Esophagus muscularis mucosa (tissue), 4 donors: Measurements from ENCODE around the gene CES2. TPM values are rescaled to one million over a fixed set of nuclear protein-coding genes. Genes with fewer than 3 reads are reported as not detected.

Source experiments
- DNase-seq: peaks from one replicate; pipeline ENCODE4 v3.0.0-alpha.2; 2017; ENCODE audit errors: extremely low spot score
- H3K27ac ChIP-seq, 4 donors: fragments of 200-600 bp; sonication (generic); replicated peaks in 1 of 4; 1 replicate in 3 of 4; 2 replicates in 1 of 4; pipeline ENCODE4 v1.5.1; 2016 to 2019; ENCODE audit warnings: mild to moderate bottlenecking in 1 of 4
- H3K27me3 ChIP-seq, 4 donors: fragments of 200-600 bp; sonication (generic); one replicate each; pipeline versions ENCODE4 v1.5.1 to v1.6.0; 2016 to 2019
- H3K36me3 ChIP-seq, 4 donors: fragments of 200-600 bp; sonication (generic); one replicate each; pipeline ENCODE4 v1.5.1; 2016 to 2019
- H3K4me1 ChIP-seq, 4 donors: fragments of 200-600 bp; sonication (generic); one replicate each; pipeline ENCODE4 v1.5.1; 2016 to 2019
- H3K4me3 ChIP-seq, 4 donors: fragments of 200-600 bp; sonication (generic); 1 replicate in 2 of 4; 2 replicates in 2 of 4; pipeline ENCODE4 v1.5.1; 2016 to 2019; ENCODE audit warnings: mild to moderate bottlenecking in 4 of 4, moderate library complexity in 1 of 4
- H3K9me3 ChIP-seq, 4 donors: fragments of 200-600 bp; sonication (generic); 1 replicate in 3 of 4; 2 replicates in 1 of 4; pipeline ENCODE4 v1.5.1; 2016 to 2019
- EP300 ChIP-seq: sonication (generic); formaldehyde crosslinking; IDR thresholded peaks from one replicate; pipeline ENCODE4 v1.6.1; 2017; ENCODE audit warnings: antibody characterized with exemption
- POLR2A ChIP-seq: fragments of 450-650 bp; IDR thresholded peaks from one replicate; pipeline ENCODE4 v1.6.1; 2017; ENCODE audit warnings: antibody characterized with exemption, moderate library complexity, mild to moderate bottlenecking, low read depth
- POLR2AphosphoS5 ChIP-seq, 2 donors: sonication (generic); formaldehyde crosslinking; IDR thresholded peaks; one replicate each; pipeline ENCODE4 v1.6.1; 2017; ENCODE audit warnings: antibody characterized with exemption in 2 of 2
- WGBS: methylation state at CpG from one replicate; pipeline ENCODE4 v1.1.5; 2018; 5-methylcytosine and 5-hydroxymethylcytosine counted together
- intact Hi-C: fragments of 100-400 bp; cut with DNase I; formaldehyde crosslinking; loops from one replicate; pipeline ENCODE4 v1.15.1; 2023
- total RNA-seq, 4 donors: library from RNA; depleted of rRNA; stranded (reverse); fragments of >200 nt; gene quantifications; one replicate each; pipeline versions ENCODE4 v1.1.0 to v1.2.1, GENCODE V29; 2016
- TF ChIP-seq, protein P1 (sequence below), 3 experiments: fragments of 200-600 bp in 2 of 3; fragments of 450-650 bp in 1 of 3; sonication (generic) in 2 of 3; IDR thresholded peaks; one replicate each; pipeline ENCODE4 v1.5.1; 2017 to 2019; ENCODE audit warnings: antibody characterized with exemption in 3 of 3, mild to moderate bottlenecking in 2 of 3, moderate library complexity in 1 of 3

CES2 gene
- total RNA-seq, 4 donors from 2014 or later: 22.0 to 29.7 (median 26.8) TPM

DNA sequence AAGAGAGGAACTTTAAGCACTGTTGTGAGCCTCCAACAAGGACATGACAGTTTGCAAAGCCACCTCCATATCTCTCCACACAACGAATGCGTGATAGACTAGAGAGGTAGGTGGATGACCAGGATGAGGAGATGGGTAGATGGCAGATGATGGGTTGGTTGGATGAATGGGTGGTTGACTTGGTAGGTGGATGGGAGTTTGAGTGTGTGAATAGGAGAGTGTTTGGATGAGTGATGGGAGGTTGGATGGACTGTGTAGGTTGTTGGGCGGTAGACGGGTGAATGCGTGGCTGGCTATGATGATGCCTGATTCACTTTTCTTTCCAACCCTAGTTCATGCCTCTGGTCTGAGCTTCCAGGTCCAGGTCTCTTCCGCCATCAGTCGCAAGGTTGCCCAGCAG, 20.8 kb upstream of the CES2 start:
- DNase-seq: no peak
- 96% methylated on average over 7 of the region's 7 CpGs for WGBS
- intact Hi-C loops: no loop called here

DNA sequence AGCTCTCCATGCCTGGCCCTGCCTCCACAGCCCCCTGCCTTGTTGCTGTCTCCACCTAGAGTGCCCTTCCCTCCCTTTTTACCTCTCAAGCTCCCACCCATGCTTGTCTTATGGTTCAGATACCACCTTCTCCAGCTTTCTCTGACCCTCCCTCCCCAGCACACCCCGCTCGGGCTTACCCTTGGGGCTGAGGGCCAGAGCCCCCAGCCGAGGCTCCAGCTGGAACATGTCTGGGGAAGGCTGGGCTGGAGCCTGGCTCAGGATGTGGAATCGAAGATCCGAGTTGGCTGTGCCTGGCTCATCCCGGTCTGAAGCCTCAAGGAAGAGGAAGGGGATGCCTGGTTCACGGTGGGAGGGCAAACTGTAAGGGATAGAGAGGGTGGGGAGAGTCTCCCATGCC, 20.3 kb upstream of the CES2 start:
- intact Hi-C loops: no loop called here
- Histone ChIP-seq H3K9me3 (no peaks in the 10 kb centered on the region), H3K4me3 (no peak overlapping the region), H3K36me3 (no peaks in the 10 kb centered on the region), H3K27me3 (no peaks in the 10 kb centered on the region), H3K4me1 (peaks cover 10 to 16% (median 14%) of the 10 kb centered on the region in 4 donors), H3K27ac (no peak overlapping the region)
- no peak for TF ChIP-seq EP300
- TF ChIP-seq POLR2A: no peak
- no peak for TF ChIP-seq POLR2AphosphoS5 (IDR thresholded peaks at IDR 0.05)
- TF ChIP-seq, protein P1, sequence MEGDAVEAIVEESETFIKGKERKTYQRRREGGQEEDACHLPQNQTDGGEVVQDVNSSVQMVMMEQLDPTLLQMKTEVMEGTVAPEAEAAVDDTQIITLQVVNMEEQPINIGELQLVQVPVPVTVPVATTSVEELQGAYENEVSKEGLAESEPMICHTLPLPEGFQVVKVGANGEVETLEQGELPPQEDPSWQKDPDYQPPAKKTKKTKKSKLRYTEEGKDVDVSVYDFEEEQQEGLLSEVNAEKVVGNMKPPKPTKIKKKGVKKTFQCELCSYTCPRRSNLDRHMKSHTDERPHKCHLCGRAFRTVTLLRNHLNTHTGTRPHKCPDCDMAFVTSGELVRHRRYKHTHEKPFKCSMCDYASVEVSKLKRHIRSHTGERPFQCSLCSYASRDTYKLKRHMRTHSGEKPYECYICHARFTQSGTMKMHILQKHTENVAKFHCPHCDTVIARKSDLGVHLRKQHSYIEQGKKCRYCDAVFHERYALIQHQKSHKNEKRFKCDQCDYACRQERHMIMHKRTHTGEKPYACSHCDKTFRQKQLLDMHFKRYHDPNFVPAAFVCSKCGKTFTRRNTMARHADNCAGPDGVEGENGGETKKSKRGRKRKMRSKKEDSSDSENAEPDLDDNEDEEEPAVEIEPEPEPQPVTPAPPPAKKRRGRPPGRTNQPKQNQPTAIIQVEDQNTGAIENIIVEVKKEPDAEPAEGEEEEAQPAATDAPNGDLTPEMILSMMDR (IDR thresholded peaks at IDR 0.05): no peak
- whole genome bisulfite sequencing: 58% methylated on average over 7 of the region's 7 CpGs
- DNase-seq: no peak

More for the DNA sequence above, 20.8 kb upstream of the CES2 start:
- TF ChIP-seq POLR2A (no peak), POLR2AphosphoS5 (IDR thresholded peaks at IDR 0.05) (no peak)
- TF ChIP-seq, protein P1 (IDR thresholded peaks at IDR 0.05): no peak
- no peaks in the 10 kb centered on the region for H3K36me3 ChIP-seq
- peaks cover 5 to 11% (median 9%) of the 10 kb centered on the region in 4 donors for H3K4me1 ChIP-seq
- no peaks in the 10 kb centered on the region for H3K9me3 ChIP-seq
- no peak overlapping the region for H3K4me3 ChIP-seq
- H3K27me3 ChIP-seq: no peaks in the 10 kb centered on the region
- H3K27ac ChIP-seq: no peak overlapping the region

DNA sequence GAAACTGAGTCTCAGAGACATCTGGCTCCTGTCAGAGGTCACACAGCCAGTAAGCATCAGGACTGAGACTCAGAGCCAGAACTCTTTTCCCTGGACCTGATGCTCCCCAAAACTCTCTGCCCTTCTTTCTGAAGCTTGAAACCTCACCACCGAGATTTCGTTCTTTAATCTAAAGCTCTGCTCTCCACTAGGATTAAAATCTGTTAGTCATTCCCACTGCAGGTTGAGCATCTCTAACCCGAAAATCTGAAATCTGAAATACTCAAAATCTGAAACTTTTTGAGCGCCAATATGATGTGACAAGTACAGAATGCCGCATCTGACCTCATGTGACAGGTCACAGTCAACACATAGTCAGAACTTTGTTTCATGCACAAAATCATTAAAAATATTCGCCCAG, 18.8 kb upstream of the CES2 start:
- no peaks in the 10 kb centered on the region for H3K9me3 ChIP-seq
- no peaks in the 10 kb centered on the region for H3K27me3 ChIP-seq
- TF ChIP-seq POLR2AphosphoS5 (IDR thresholded peaks at IDR 0.05): no peak
- no peak for TF ChIP-seq POLR2A
- no peak for TF ChIP-seq EP300
- TF ChIP-seq, protein P1 (IDR thresholded peaks at IDR 0.05): no peak
- peaks cover 25 to 30% (median 28%) of the 10 kb centered on the region in 4 donors for H3K4me1 ChIP-seq
- H3K36me3 ChIP-seq: peaks cover 2 to 5% (median 3%) of the 10 kb centered on the region in 4 donors
- no peak for DNase-seq
- 89% methylated on average over 6 of the region's 6 CpGs for WGBS
- no peak overlapping the region for H3K27ac ChIP-seq
- no peak overlapping the region for H3K4me3 ChIP-seq
- intact Hi-C loops: no loop called here

DNA sequence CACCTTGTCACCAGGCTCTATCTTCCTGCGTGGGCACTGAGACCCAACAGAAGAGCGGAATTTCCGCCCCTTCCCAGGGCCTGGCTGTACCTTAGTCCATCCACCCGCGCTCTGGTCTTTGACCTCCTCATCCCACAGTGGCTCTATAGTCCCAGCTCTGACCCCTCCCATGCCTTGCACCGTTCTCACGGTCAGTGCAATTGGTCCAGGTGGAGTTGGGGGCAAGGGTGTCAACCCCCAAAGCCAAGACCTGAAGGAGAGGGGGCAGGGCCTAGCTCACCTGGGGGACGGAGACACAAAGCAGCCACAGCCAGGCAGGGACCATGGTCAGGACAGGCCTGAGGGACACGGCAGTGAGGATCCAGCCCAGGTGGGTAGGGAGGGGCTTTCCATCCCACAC, 17.6 kb upstream of the CES2 start:
- peaks cover 11 to 14% (median 13%) of the 10 kb centered on the region in 4 donors for H3K36me3 ChIP-seq
- H3K4me1 ChIP-seq: peaks cover 30 to 43% (median 39%) of the 10 kb centered on the region in 4 donors
- no peak overlapping the region for H3K27ac ChIP-seq
- TF ChIP-seq POLR2A (no peak), POLR2AphosphoS5 (IDR thresholded peaks at IDR 0.05) (no peak), EP300 (no peak)
- TF ChIP-seq, protein P1 (IDR thresholded peaks at IDR 0.05): no peak
- H3K27me3 ChIP-seq: no peaks in the 10 kb centered on the region
- H3K4me3 ChIP-seq: no peak overlapping the region
- intact Hi-C loops: no loop called here
- 78% methylated on average over 9 of the region's 9 CpGs for WGBS
- no peak for DNase-seq
- no peaks in the 10 kb centered on the region for H3K9me3 ChIP-seq

DNA sequence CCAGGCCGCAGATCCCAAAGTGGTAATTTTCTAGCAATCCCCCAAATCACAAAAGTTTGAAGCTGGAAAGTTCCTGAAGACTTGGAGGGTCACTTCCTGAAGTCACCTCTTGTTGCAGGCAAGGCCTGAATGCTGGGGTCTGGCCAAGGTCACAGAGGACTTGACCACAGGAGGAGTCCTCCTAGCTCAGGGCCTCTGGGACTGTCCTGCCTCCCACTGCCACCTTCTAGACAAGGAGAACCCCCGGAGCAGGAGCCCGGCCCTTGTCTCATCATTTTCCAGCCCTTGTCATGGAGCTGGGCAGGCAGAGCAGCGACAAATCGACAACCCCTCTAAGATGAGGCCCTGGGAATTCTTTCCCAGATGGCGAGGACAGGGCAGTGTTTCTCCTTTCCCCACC, 17.0 kb upstream of the CES2 start:
- WGBS: 89% methylated on average over 6 of the region's 6 CpGs
- Histone ChIP-seq H3K36me3 (peaks cover 11 to 15% (median 13%) of the 10 kb centered on the region in 4 donors), H3K9me3 (no peaks in the 10 kb centered on the region), H3K27ac (no peak overlapping the region), H3K4me3 (no peak overlapping the region), H3K27me3 (no peaks in the 10 kb centered on the region), H3K4me1 (peaks cover 34 to 49% (median 45%) of the 10 kb centered on the region in 4 donors)
- intact Hi-C loops: no loop called here
- TF ChIP-seq POLR2AphosphoS5 (IDR thresholded peaks at IDR 0.05) (no peak), POLR2A (no peak), EP300 (no peak)
- TF ChIP-seq, protein P1 (IDR thresholded peaks at IDR 0.05): no peak
- no peak for DNase-seq
